Kidney (tissue), 14 donors: ENCODE results near the gene CWC25. TPM values are rescaled to one million over a fixed set of nuclear protein-coding genes. Genes with fewer than 3 reads are reported as not detected.

Experiments used
- DNase-seq, 5 donors: peaks; one replicate each; pipeline ENCODE4 v3.0.0-alpha.2; 2013 to 2020
- FAIRE-seq: peaks from 2 replicates; lab custom pipeline; 2012; peaks lifted over from hg19 to GRCh38; lab: Jason Lieb, UNC
- H3K27ac ChIP-seq, 2 donors: one replicate each; pipeline ENCODE4 v1.7.0; 2013; ENCODE audit warnings: low read depth in 2 of 2, low read length in 2 of 2, inconsistent platforms in 1 of 2
- H3K27me3 ChIP-seq: one replicate; pipeline ENCODE4 v1.7.1; 2013; ENCODE audit warnings: low read length, inconsistent platforms; ENCODE audit not compliant: control insufficient read depth, insufficient read depth
- H3K36me3 ChIP-seq, 3 donors: one replicate each; pipeline versions ENCODE4 v1.7.0 to v1.7.1; 2013; ENCODE audit warnings: low read length in 3 of 3, control low read depth in 1 of 3, inconsistent platforms in 1 of 3; ENCODE audit not compliant: insufficient read depth in 3 of 3, control insufficient read depth in 2 of 3
- H3K4me1 ChIP-seq, 3 donors: one replicate each; pipeline versions ENCODE4 v1.7.0 to v1.7.1; 2013; ENCODE audit warnings: low read length in 3 of 3, inconsistent platforms in 1 of 3, low read depth in 1 of 3; ENCODE audit not compliant: control insufficient read depth in 2 of 3, insufficient read depth in 2 of 3
- H3K4me3 ChIP-seq, 3 donors: one replicate each; pipeline versions ENCODE4 v1.7.0 to v1.8.1; 2013; ENCODE audit warnings: low read length in 3 of 3, control low read depth in 1 of 3, inconsistent platforms in 1 of 3
- H3K9ac ChIP-seq, 3 donors: one replicate each; pipeline versions ENCODE4 v1.7.0 to v1.7.1; 2013; ENCODE audit warnings: low read length in 3 of 3, control low read depth in 1 of 3, inconsistent platforms in 1 of 3
- H3K9me3 ChIP-seq, 3 donors: one replicate each; pipeline versions ENCODE4 v1.7.0 to v1.7.1; 2013; ENCODE audit warnings: low read length in 3 of 3, control low read depth in 1 of 3, inconsistent platforms in 1 of 3; ENCODE audit not compliant: control insufficient read depth in 2 of 3, insufficient read depth in 1 of 3
- CTCF ChIP-seq: IDR thresholded peaks from 3 replicates; pipeline ENCODE4 v1.5.1; 2012; ENCODE audit warnings: mild to moderate bottlenecking, moderate library complexity, borderline replicate concordance; ENCODE audit not compliant: insufficient read depth; ENCODE audit errors: extremely low read depth
- intact Hi-C: fragments of 100-400 bp; cut with DNase I; formaldehyde crosslinking; loops from one replicate; pipeline ENCODE4 v1.11.1; 2022
- polyA plus RNA-seq: library from polyadenylated mRNA; stranded (reverse); fragments of 350-450 nt; fragmentation: Illumina TruSeq; extraction: RNeasy Lipid Tissue Mini Kit (QIAGEN cat#74804); gene quantifications from one replicate; pipeline ENCODE4 v1.2.3, GENCODE V29; 2014; ENCODE audit warnings: low read depth, low replicate concordance; ENCODE audit not compliant: insufficient read depth
- total RNA-seq: library from RNA; stranded (reverse); fragmentation: NEBNext Ultra II Directional; extraction: Animal tissue kit (Norgen Biotek cat#: 25700); gene quantifications from one replicate; pipeline ENCODE4 v1.2.1, GENCODE V29; 2021
- donor health status: control.
- donor health status: control.
- donor health status: control.
- donor health status: control.
- donor health status: control.
- donor health status: DM: yes; HTN: yes; CAD: no.
- donor health status: Normal renal cell carcinoma (clear cell type).

Gene CWC25
- total and polyA plus RNA-seq, 2 donors from 2014 or later = 12.9 to 25.7 TPM

GRCh38 chr17:38867968-38868816 lies 43.1 kb upstream of the CWC25 start:
- TF ChIP-seq CTCF = no peak
- no peaks in the 10 kb centered on the region for H3K36me3 ChIP-seq
- no peak for FAIRE-seq
- DNase-seq = peak in 4 of 5 donors; percentile 64 to 92 (median 74)
- intact Hi-C loops = no loop called here
- H3K27me3 ChIP-seq = no peaks in the 10 kb centered on the region
- no peaks in the 10 kb centered on the region for H3K9me3 ChIP-seq
- H3K4me3 ChIP-seq = peak overlapping the region; percentile 74 to 94 (median 77)
- H3K27ac ChIP-seq = peak overlapping the region; percentile 78 to 87
- peak overlapping the region in 2 of 3 donors; percentile 36 to 60 for H3K9ac ChIP-seq
- H3K4me1 ChIP-seq = peaks cover 0 to 34% (median 27%) of the 10 kb centered on the region in 3 donors

DNA sequence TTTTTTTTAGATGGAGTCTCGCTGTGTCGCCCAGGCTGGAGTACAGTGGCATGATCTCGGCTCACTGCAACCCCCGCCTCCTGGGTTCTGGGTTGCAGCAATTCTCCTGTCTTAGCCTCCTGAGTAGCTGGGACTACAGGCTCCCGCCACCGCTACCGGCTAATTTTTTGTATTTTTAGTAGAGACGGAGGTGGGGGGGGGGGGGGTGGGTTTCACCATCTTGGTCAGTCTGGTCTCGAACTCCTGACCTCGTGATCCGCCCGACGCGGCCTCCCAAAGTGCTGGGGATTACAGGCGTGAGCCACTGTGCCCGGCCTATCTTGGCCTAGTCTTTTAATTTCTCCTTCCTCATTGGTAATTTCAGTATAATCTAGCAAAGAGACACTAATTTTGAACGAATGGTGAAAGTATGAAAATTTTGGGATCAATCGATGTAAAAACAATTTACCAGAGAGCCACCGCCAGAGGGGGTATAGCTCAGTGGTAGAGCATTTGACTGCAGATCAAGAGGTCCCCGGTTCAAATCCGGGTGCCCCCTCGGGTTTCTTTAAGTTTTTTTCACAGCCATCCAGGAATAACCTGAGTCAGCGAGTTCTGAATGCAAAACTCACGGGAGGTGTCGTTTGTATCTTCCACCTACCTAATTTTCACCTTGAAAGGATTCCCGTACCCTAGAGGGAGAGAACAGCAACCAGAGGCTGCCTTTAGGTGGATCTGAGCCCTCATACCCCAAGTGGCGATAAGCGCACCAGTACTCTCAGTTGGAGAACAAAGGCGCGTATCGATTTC lies 42.3 kb upstream of the CWC25 start:
- H3K27ac ChIP-seq = peak overlapping the region; percentile 78 to 87
- peak in 4 of 5 donors; percentile 72 to 80 (median 76) for DNase-seq
- peak overlapping the region; percentile 27 to 60 (median 36) for H3K9ac ChIP-seq
- no peak for FAIRE-seq
- peak overlapping the region; percentile 41 to 94 (median 77) for H3K4me3 ChIP-seq
- intact Hi-C loops = no loop called here
- TF ChIP-seq CTCF = no peak
- peaks cover 0 to 26% (median 19%) of the 10 kb centered on the region in 3 donors for H3K4me1 ChIP-seq
- H3K27me3 ChIP-seq = no peaks in the 10 kb centered on the region
- H3K9me3 ChIP-seq = no peaks in the 10 kb centered on the region
- H3K36me3 ChIP-seq = no peaks in the 10 kb centered on the region

- H3K27me3 ChIP-seq = no peaks in the 10 kb centered on the region
- peaks cover 0 to 13% (median 6%) of the 10 kb centered on the region in 3 donors for H3K4me1 ChIP-seq
- no peak overlapping the region for H3K9ac ChIP-seq
- H3K36me3 ChIP-seq = no peaks in the 10 kb centered on the region
- intact Hi-C loops = no loop called here
- no peak overlapping the region for H3K27ac ChIP-seq
- no peak for TF ChIP-seq CTCF
- H3K9me3 ChIP-seq = no peaks in the 10 kb centered on the region
- FAIRE-seq (no peak), DNase-seq (peak in 1 of 5 donors; percentile 41)
- H3K4me3 ChIP-seq = no peak overlapping the region
These were observed 39.7 kb upstream of the CWC25 start for GRCh38 chr17:38864636-38865398.
